ENCODE results near the gene NUP42. TPM values are rescaled to one million over a fixed set of nuclear protein-coding genes. Genes with fewer than 3 reads are reported as not detected.

Gene NUP42
- total RNA-seq, 1 experiment from 2014 or later = 30.3 TPM

GRCh38 chr7:23226844-23227450 is 45.1 kb downstream of the NUP42 start:
- Histone ChIP-seq H3K36me3 (ENCODE audit: control insufficient read depth, insufficient read depth, low read length) (no peaks in the 10 kb centered on the region), H3K27me3 (ENCODE audit: control insufficient read depth, insufficient read depth, low read length) (no peaks in the 10 kb centered on the region), H3K4me1 (ENCODE audit: control insufficient read depth, insufficient read depth, low read length) (no peaks in the 10 kb centered on the region), H3K4me3 (ENCODE audit: low read depth in 2 of 2, low read length in 2 of 2) (no peak overlapping the region), H3K27ac (ENCODE audit: low read length) (no peak overlapping the region), H3K9me3 (ENCODE audit: control insufficient read depth, insufficient read depth, low read depth, low read length) (no peaks in the 10 kb centered on the region)
- ChIA-PET POLR2A (no interaction called here), CTCF (interaction anchor here (0.5 to 0.6 kb wide), 2 partner anchors 63 to 591 kb away, joined by 3 read pairs; no protein-coding TSS in a partner anchor)
- BruUV-seq (replicated peaks) = no TSS peak
- TF ChIP-seq TCF7L2 (IDR thresholded peaks at IDR 0.05; ENCODE audit: low read depth, low read length) (no peak), REST (IDR thresholded peaks at IDR 0.05; ENCODE audit: insufficient read depth in 1 of 2, low read depth in 2 of 2, low read length in 1 of 2) (no peak), POLR2AphosphoS5 (IDR thresholded peaks at IDR 0.05; ENCODE audit: low read depth, low read length) (no peak), CTCF (IDR thresholded peaks at IDR 0.05) (no peak), SIN3A (IDR thresholded peaks at IDR 0.05; ENCODE audit: borderline replicate concordance, insufficient read depth, low read depth, low read length) (no peak)
- no peak for DNase-seq (ENCODE audit: low read depth, low spot score)
- no peak for ATAC-seq
- intact Hi-C loops (cut with micrococcal nuclease; ENCODE audit: unreplicated experiment) = no loop called here
- in situ Hi-C loops (cut with HindIII; ENCODE audit: low pct_unique_long_range_greater_than_20kb, low sequenced_read_pairs) = no loop called here

GRCh38 chr7:23228412-23228811 is 46.6 kb downstream of the NUP42 start:
- no TSS peak for BruUV-seq (replicated peaks)
- Histone ChIP-seq H3K36me3 (ENCODE audit: control insufficient read depth, insufficient read depth, low read length) (no peaks in the 10 kb centered on the region), H3K27ac (ENCODE audit: low read length) (no peak overlapping the region), H3K4me3 (ENCODE audit: low read depth in 2 of 2, low read length in 2 of 2) (no peak overlapping the region), H3K4me1 (ENCODE audit: control insufficient read depth, insufficient read depth, low read length) (no peaks in the 10 kb centered on the region), H3K27me3 (ENCODE audit: control insufficient read depth, insufficient read depth, low read length) (no peaks in the 10 kb centered on the region), H3K9me3 (ENCODE audit: control insufficient read depth, insufficient read depth, low read depth, low read length) (no peaks in the 10 kb centered on the region)
- in situ Hi-C loops (cut with HindIII; ENCODE audit: low pct_unique_long_range_greater_than_20kb, low sequenced_read_pairs) = no loop called here
- TF ChIP-seq REST (IDR thresholded peaks at IDR 0.05; ENCODE audit: insufficient read depth in 1 of 2, low read depth in 2 of 2, low read length in 1 of 2) (no peak), CTCF (IDR thresholded peaks at IDR 0.05) (no peak), POLR2AphosphoS5 (IDR thresholded peaks at IDR 0.05; ENCODE audit: low read depth, low read length) (no peak), TCF7L2 (IDR thresholded peaks at IDR 0.05; ENCODE audit: low read depth, low read length) (no peak), SIN3A (IDR thresholded peaks at IDR 0.05; ENCODE audit: borderline replicate concordance, insufficient read depth, low read depth, low read length) (no peak)
- no peak for DNase-seq (ENCODE audit: low read depth, low spot score)
- CTCF ChIA-PET = interaction anchor here (0.6 to 0.9 kb wide), 2 partner anchors 45 to 126 kb away, joined by 3 read pairs; no protein-coding TSS in a partner anchor
- intact Hi-C loops (cut with micrococcal nuclease; ENCODE audit: unreplicated experiment) = no loop called here
- no peak for ATAC-seq
- POLR2A ChIA-PET = no interaction called here
